IMR-90 (cell line): ENCODE data around the gene FGF3. TPM values are rescaled to one million over a fixed set of nuclear protein-coding genes. Genes with fewer than 3 reads are reported as not detected.

ENCODE experiments used
- ATAC-seq: fragments of 200-7000 bp; cut with Tn5 transposase; 2 replicates; pipeline ENCODE4 v1.9.1; 2020; ENCODE audit warnings: low read depth, mild to moderate bottlenecking, moderate library complexity
- BruUV-seq: library from RNA; stranded (reverse); fragments of 400-500 nt; replicated peaks from 2 replicates; lab custom pipeline; 2021; lab: Mats Ljungman, UMichigan
- CTCF ChIA-PET: fragments of 300-600 bp; formaldehyde crosslinking; extraction: SDS; loops from one replicate; lab custom pipeline; 2021; ENCODE audit warnings: antibody characterized with exemption; lab: Yijun Ruan, JAX
- POLR2A ChIA-PET: fragments of 300-600 bp; sonication (Branson Sonifier 250); formaldehyde crosslinking; loops from one replicate; lab custom pipeline; 2022; ENCODE audit warnings: antibody characterized with exemption; ENCODE audit not compliant: unreplicated experiment; lab: Charles Lee
- DNase-seq: peaks from one replicate; pipeline ENCODE4 v3.0.0; 2013
- H2AFZ ChIP-seq: replicated peaks from 2 replicates; pipeline ENCODE3; 2013; ENCODE audit warnings: low read length, mild to moderate bottlenecking; ENCODE audit not compliant: poor library complexity
- H2AK5ac ChIP-seq: 2 replicates; pipeline ENCODE4 v1.6.1; 2013; ENCODE audit warnings: low read depth, low read length, inconsistent platforms
- H2AK9ac ChIP-seq: replicated peaks from 2 replicates; pipeline ENCODE3; 2013; ENCODE audit warnings: mild to moderate bottlenecking, low read depth, low read length, moderate library complexity; ENCODE audit not compliant: poor library complexity
- H2BK120ac ChIP-seq: 2 replicates; pipeline ENCODE4 v1.6.1; 2013; ENCODE audit warnings: low read depth, low read length, inconsistent platforms
- H2BK15ac ChIP-seq: 3 replicates; pipeline ENCODE4 v1.6.1; 2013; ENCODE audit warnings: low read depth, low read length, inconsistent platforms
- H2BK20ac ChIP-seq: 2 replicates; pipeline ENCODE4 v1.6.1; 2013; ENCODE audit warnings: low read depth, mild to moderate bottlenecking, inconsistent platforms, low read length, moderate library complexity
- H2BK5ac ChIP-seq: 2 replicates; pipeline ENCODE4 v1.6.1; 2013; ENCODE audit warnings: mild to moderate bottlenecking, low read depth, low read length, inconsistent platforms; ENCODE audit not compliant: poor library complexity, severe bottlenecking
- H3K14ac ChIP-seq: replicated peaks from 2 replicates; pipeline ENCODE4 v1.6.1; 2013; ENCODE audit warnings: low read depth, low read length, inconsistent platforms
- H3K18ac ChIP-seq: 2 replicates; pipeline ENCODE4 v1.6.1; 2013; ENCODE audit warnings: low read depth, low read length, control low read depth
- H3K23ac ChIP-seq: 2 replicates; pipeline ENCODE4 v1.6.1; 2013; ENCODE audit warnings: low read depth, low read length, inconsistent platforms
- H3K27ac ChIP-seq: 2 replicates; pipeline ENCODE4 v1.5.1; 2013; ENCODE audit warnings: mild to moderate bottlenecking, control low read depth, low read length; ENCODE audit not compliant: insufficient read depth
- H3K27me3 ChIP-seq: 2 replicates; pipeline ENCODE4 v1.6.1; 2013; ENCODE audit warnings: low read length; ENCODE audit not compliant: control insufficient read depth, insufficient read depth
- H3K36me3 ChIP-seq: 2 replicates; pipeline ENCODE4 v1.6.1; 2013; ENCODE audit warnings: low read length, mixed read lengths; ENCODE audit not compliant: control insufficient read depth, insufficient read depth
- H3K4ac ChIP-seq: 2 replicates; pipeline ENCODE4 v1.6.1; 2013; ENCODE audit warnings: low read depth, low read length, inconsistent platforms
- H3K4me1 ChIP-seq: 2 replicates; pipeline ENCODE4 v1.6.1; 2013; ENCODE audit warnings: low read length, mixed read lengths; ENCODE audit not compliant: control insufficient read depth, insufficient read depth
- H3K4me2 ChIP-seq: 2 replicates; pipeline ENCODE4 v1.6.1; 2013; ENCODE audit warnings: low read depth, mild to moderate bottlenecking, control low read depth, low read length, moderate library complexity
- H3K4me3 ChIP-seq: 2 replicates; pipeline ENCODE4 v1.5.1; 2013; ENCODE audit warnings: low read depth, mild to moderate bottlenecking, control low read depth, low read length, moderate library complexity; ENCODE audit not compliant: insufficient read depth
- H3K56ac ChIP-seq: 2 replicates; pipeline ENCODE4 v1.6.1; 2013; ENCODE audit warnings: low read length, inconsistent platforms; ENCODE audit not compliant: insufficient read depth; ENCODE audit errors: extremely low read depth
- H3K79me1 ChIP-seq, 2 experiments: 2 replicates each; pipeline ENCODE4 v1.6.1; 2013; ENCODE audit warnings: low read length in 2 of 2, inconsistent platforms in 1 of 2, low read depth in 1 of 2
- H3K9ac ChIP-seq: 2 replicates; pipeline ENCODE4 v1.6.1; 2013; ENCODE audit warnings: low read depth, low read length, control low read depth
- H3K9me1 ChIP-seq: 2 replicates; pipeline ENCODE4 v1.6.1; 2013; ENCODE audit warnings: low read length, inconsistent platforms; ENCODE audit not compliant: insufficient read depth
- H3K9me3 ChIP-seq: 2 replicates; pipeline ENCODE4 v1.6.1; 2013; ENCODE audit warnings: low read length; ENCODE audit not compliant: control insufficient read depth, insufficient read depth
- H4K20me1 ChIP-seq: 2 replicates; pipeline ENCODE4 v1.6.1; 2013; ENCODE audit warnings: low read length, inconsistent platforms; ENCODE audit not compliant: insufficient read depth
- H4K5ac ChIP-seq: 2 replicates; pipeline ENCODE4 v1.6.1; 2013; ENCODE audit warnings: mild to moderate bottlenecking, low read depth, low read length, control low read depth
- H4K8ac ChIP-seq, 2 experiments: 2 replicates each; pipeline ENCODE4 v1.6.1; 2013; ENCODE audit warnings: low read depth in 2 of 2, low read length in 2 of 2, control low read depth in 1 of 2, inconsistent platforms in 1 of 2
- H4K91ac ChIP-seq: 2 replicates; pipeline ENCODE4 v1.6.1; 2013; ENCODE audit warnings: low read depth, low read length, inconsistent platforms; ENCODE audit not compliant: insufficient read depth
- BHLHE40 ChIP-seq: fragments of 150-350 bp; IDR thresholded peaks from 2 replicates; pipeline ENCODE4 v1.6.1; 2016; ENCODE audit warnings: mild to moderate bottlenecking, low read depth, low read length
- CEBPB ChIP-seq: IDR thresholded peaks from 2 replicates; pipeline ENCODE4 v1.6.1; 2012; ENCODE audit warnings: low read depth, low read length, improper control_type of control experiment
- CHD1 ChIP-seq: IDR thresholded peaks from 2 replicates; pipeline ENCODE4 v1.6.1; 2012; ENCODE audit warnings: low read depth, low read length, improper control_type of control experiment
- CTCF ChIP-seq: conservative IDR thresholded peaks from 2 replicates; pipeline ENCODE4 v1.5.1; 2012; ENCODE audit warnings: mild to moderate bottlenecking, low read depth, low read length, improper control_type of control experiment
- FOS ChIP-seq: fragments of 150-350 bp; IDR thresholded peaks from 2 replicates; pipeline ENCODE4 v1.6.1; 2016; ENCODE audit warnings: low read depth, low read length
- MAFK ChIP-seq: IDR thresholded peaks from 2 replicates; pipeline ENCODE4 v1.6.1; 2012; ENCODE audit warnings: low read depth, low read length, improper control_type of control experiment
- MAZ ChIP-seq: IDR thresholded peaks from 2 replicates; pipeline ENCODE4 v1.6.1; 2012; ENCODE audit warnings: low read depth, mild to moderate bottlenecking, low read length, improper control_type of control experiment, moderate library complexity, borderline replicate concordance
- MXI1 ChIP-seq: IDR thresholded peaks from 2 replicates; pipeline ENCODE4 v1.6.1; 2012; ENCODE audit warnings: low read depth, mild to moderate bottlenecking, low read length, moderate library complexity, borderline replicate concordance
- NFE2L2 ChIP-seq: fragments of 150-350 bp; IDR thresholded peaks from 2 replicates; pipeline ENCODE4 v1.6.1; 2016; ENCODE audit warnings: low read depth, mild to moderate bottlenecking, low read length
- POLR2A ChIP-seq: IDR thresholded peaks from 2 replicates; pipeline ENCODE4 v1.6.1; 2012; ENCODE audit warnings: mild to moderate bottlenecking, low read depth, low read length
- RAD21 ChIP-seq: IDR thresholded peaks from 2 replicates; pipeline ENCODE4 v1.6.1; 2012; ENCODE audit warnings: low read length, improper control_type of control experiment
- RCOR1 ChIP-seq: IDR thresholded peaks from 2 replicates; pipeline ENCODE4 v1.6.1; 2012; ENCODE audit warnings: mild to moderate bottlenecking, low read length, improper control_type of control experiment; ENCODE audit not compliant: insufficient replicate concordance
- RFX5 ChIP-seq: IDR thresholded peaks from 2 replicates; pipeline ENCODE4 v1.8.0; 2012; ENCODE audit warnings: low read depth, mild to moderate bottlenecking, low read length, moderate library complexity
- SMC3 ChIP-seq: fragments of 150-350 bp; IDR thresholded peaks from 2 replicates; pipeline ENCODE4 v1.6.1; 2016; ENCODE audit warnings: low read depth, mild to moderate bottlenecking, antibody characterized with exemption, low read length, moderate library complexity
- USF2 ChIP-seq: fragments of 150-350 bp; IDR thresholded peaks from 2 replicates; pipeline ENCODE4 v1.6.1; 2017; ENCODE audit warnings: mild to moderate bottlenecking, antibody characterized with exemption, low read length, low read depth
- WGBS, 2 experiments: methylation state at CpG; one replicate each; pipeline versions ENCODE4 v1.1.5 to v1.1.7; 2013; ENCODE audit warnings: missing lambda C conversion rate in 2 of 2; ENCODE audit not compliant: insufficient read length in 1 of 2; ENCODE audit errors: extremely low coverage in 2 of 2; 5-methylcytosine and 5-hydroxymethylcytosine counted together
- dilution Hi-C: fragments of 300-500 bp; cut with HindIII; formaldehyde crosslinking; loops from one replicate; pipeline ENCODE4 v1.14.3; 2018; ENCODE audit warnings: low sequenced_read_pairs; ENCODE audit not compliant: unreplicated experiment
- in situ Hi-C: fragments of 300-500 bp; cut with MboI; formaldehyde crosslinking; loops from 3 replicates; pipeline ENCODE4 v1.14.3; 2019; ENCODE audit warnings: low sequenced_read_pairs, inconsistent platforms, mixed read lengths
- intact Hi-C: fragments of 100-400 bp; cut with micrococcal nuclease; formaldehyde crosslinking; loops from 2 replicates; pipeline ENCODE4 v1.10.0; 2022
- polyA plus RNA-seq, 3 experiments: library from polyadenylated mRNA; depleted of rRNA; stranded (reverse); fragments of >200 nt; gene quantifications; 2 replicates each; pipeline ENCODE4 v1.2.3, GENCODE V29; 2012; ENCODE audit warnings: low replicate concordance in 1 of 3
- total RNA-seq: library from RNA; depleted of rRNA; stranded (reverse); fragments of >200 nt; gene quantifications from 2 replicates; pipeline ENCODE4 v1.2.3, GENCODE V29; 2012
- TF ChIP-seq, protein P1 (sequence below): fragments of 150-350 bp; IDR thresholded peaks from 2 replicates; pipeline ENCODE4 v1.6.1; 2016; ENCODE audit warnings: low read depth, mild to moderate bottlenecking, low read length, moderate library complexity, borderline replicate concordance

Gene FGF3
- total and polyA plus RNA-seq, 2 of the 4 experiments (the other 2 are of a cell fraction): not detected

- ATAC-seq (no peak), DNase-seq (no peak)
- H2AFZ ChIP-seq: no peak overlapping the region
- no peak overlapping the region for H3K56ac ChIP-seq
- H2AK5ac ChIP-seq: no peak overlapping the region
- no peak overlapping the region for H3K14ac ChIP-seq
- POLR2A ChIA-PET: no interaction called here
- H3K9ac ChIP-seq: no peak overlapping the region
- intact Hi-C loops: no loop called here
- in situ Hi-C loops: no loop called here
- WGBS, 2 experiments: 0% methylated on average over 1 of the region's 2 CpGs; no CpG with 5 or more reads in 1 of the 2 experiments
- no peak overlapping the region for H4K5ac ChIP-seq
- H3K4me2 ChIP-seq: no peak overlapping the region
- H3K18ac ChIP-seq: no peak overlapping the region
- no peak overlapping the region for H2BK20ac ChIP-seq
- H3K79me1 ChIP-seq: no peaks in the 10 kb centered on the region
- no peak overlapping the region for H3K4ac ChIP-seq
- no peak for TF ChIP-seq RFX5
- TF ChIP-seq USF2: no peak
- TF ChIP-seq MAZ: no peak
- TF ChIP-seq CTCF: no peak
- no peak for TF ChIP-seq RCOR1
- TF ChIP-seq RAD21: no peak
- TF ChIP-seq, protein P1, sequence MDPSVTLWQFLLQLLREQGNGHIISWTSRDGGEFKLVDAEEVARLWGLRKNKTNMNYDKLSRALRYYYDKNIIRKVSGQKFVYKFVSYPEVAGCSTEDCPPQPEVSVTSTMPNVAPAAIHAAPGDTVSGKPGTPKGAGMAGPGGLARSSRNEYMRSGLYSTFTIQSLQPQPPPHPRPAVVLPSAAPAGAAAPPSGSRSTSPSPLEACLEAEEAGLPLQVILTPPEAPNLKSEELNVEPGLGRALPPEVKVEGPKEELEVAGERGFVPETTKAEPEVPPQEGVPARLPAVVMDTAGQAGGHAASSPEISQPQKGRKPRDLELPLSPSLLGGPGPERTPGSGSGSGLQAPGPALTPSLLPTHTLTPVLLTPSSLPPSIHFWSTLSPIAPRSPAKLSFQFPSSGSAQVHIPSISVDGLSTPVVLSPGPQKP: no peak
- TF ChIP-seq CHD1: no peak
- TF ChIP-seq CEBPB: no peak
- TF ChIP-seq MXI1: no peak
- TF ChIP-seq MAFK: no peak
- no peak for TF ChIP-seq POLR2A
- no peak for TF ChIP-seq NFE2L2
- TF ChIP-seq FOS: no peak
- no peak for TF ChIP-seq SMC3
- no peak for TF ChIP-seq BHLHE40
- no peaks in the 10 kb centered on the region for H3K4me1 ChIP-seq
- H3K9me1 ChIP-seq: no peaks in the 10 kb centered on the region
- no peak overlapping the region for H2AK9ac ChIP-seq
- no peaks in the 10 kb centered on the region for H4K20me1 ChIP-seq
- no peak overlapping the region for H3K4me3 ChIP-seq
- H3K9me3 ChIP-seq: peaks cover 15% of the 10 kb centered on the region
- no peak overlapping the region for H4K8ac ChIP-seq
- peaks cover 28% of the 10 kb centered on the region for H3K27me3 ChIP-seq
- H4K91ac ChIP-seq: no peak overlapping the region
- no peak overlapping the region for H2BK15ac ChIP-seq
- no peak overlapping the region for H3K23ac ChIP-seq
- no TSS peak for BruUV-seq
- H3K36me3 ChIP-seq: no peaks in the 10 kb centered on the region
- CTCF ChIA-PET: no interaction called here
- no peak overlapping the region for H3K27ac ChIP-seq
- dilution Hi-C loops: no loop called here
- H2BK5ac ChIP-seq: no peak overlapping the region
- no peak overlapping the region for H2BK120ac ChIP-seq
Observed at GRCh38 chr11:69852056-69852455, 32.8 kb upstream of the FGF3 start.
